CD4-positive, alpha-beta T cell (primary cell): ENCODE measurements around the gene TMED3. TPM values are rescaled to one million over a fixed set of nuclear protein-coding genes. Genes with fewer than 3 reads are reported as not detected.

Source experiments
- ATAC-seq: fragments of 200-7000 bp; cut with Tn5 transposase; one replicate; pipeline ENCODE4 v1.10.0; 2022; ENCODE audit warnings: mild to moderate bottlenecking; ENCODE audit not compliant: poor library complexity
- CTCF ChIA-PET: fragments of 350-600 bp; sonication (Branson Sonifier 250); formaldehyde crosslinking; loops from one replicate; lab custom pipeline; 2021; ENCODE audit warnings: antibody characterized with exemption, inconsistent platforms; lab: Charles Lee
- POLR2A ChIA-PET: fragments of 350-600 bp; sonication (Branson Sonifier 250); formaldehyde crosslinking; loops from one replicate; lab custom pipeline; 2021; ENCODE audit warnings: antibody characterized with exemption, inconsistent platforms; lab: Charles Lee
- DNase-seq, 14 experiments: peaks; one replicate each; pipeline ENCODE4 v3.0.0-alpha.2; 2013 to 2020; ENCODE audit warnings: mixed read lengths in 2 of 14
- H3K27ac ChIP-seq, 2 donors: one replicate each; pipeline versions ENCODE4 v1.5.1 to v1.7.0; 2013; ENCODE audit warnings: low read length in 2 of 2, low read depth in 1 of 2, mild to moderate bottlenecking in 1 of 2
- H3K27me3 ChIP-seq, 2 experiments: 1 replicate in 1 of 2; 2 replicates in 1 of 2; pipeline versions ENCODE4 v1.6.1 to v1.7.0; 2013; ENCODE audit warnings: low read length in 2 of 2, control low read depth in 1 of 2, mild to moderate bottlenecking in 1 of 2, moderate library complexity in 1 of 2; ENCODE audit not compliant: insufficient read depth in 2 of 2, control insufficient read depth in 1 of 2
- H3K36me3 ChIP-seq: one replicate; pipeline ENCODE4 v1.6.1; 2013; ENCODE audit warnings: low read length, control low read depth; ENCODE audit not compliant: insufficient read depth
- H3K4me1 ChIP-seq: one replicate; pipeline ENCODE4 v1.6.1; 2013; ENCODE audit warnings: low read length, control low read depth; ENCODE audit not compliant: insufficient read depth
- H3K4me3 ChIP-seq: one replicate; pipeline ENCODE4 v1.5.1; 2013; ENCODE audit warnings: mild to moderate bottlenecking, low read length, moderate library complexity
- H3K9me3 ChIP-seq, 2 experiments: 1 replicate in 1 of 2; 2 replicates in 1 of 2; pipeline versions ENCODE4 v1.6.1 to v1.7.0; 2013; ENCODE audit warnings: low read length in 2 of 2, mild to moderate bottlenecking in 2 of 2, control low read depth in 1 of 2, moderate library complexity in 1 of 2; ENCODE audit not compliant: control insufficient read depth in 1 of 2, insufficient read depth in 1 of 2
- H3K27ac Mint-ChIP-seq: one replicate; pipeline ENCODE4 v1.8.0; 2020; ENCODE audit warnings: mixed read lengths
- H3K27me3 Mint-ChIP-seq: one replicate; pipeline ENCODE4 v1.8.0; 2021; ENCODE audit warnings: mixed read lengths
- H3K36me3 Mint-ChIP-seq: one replicate; pipeline ENCODE4 v1.8.0; 2021; ENCODE audit warnings: low read depth, mixed read lengths
- H3K4me1 Mint-ChIP-seq: one replicate; pipeline ENCODE4 v1.8.0; 2021; ENCODE audit warnings: low read depth, mixed read lengths
- H3K4me3 Mint-ChIP-seq: one replicate; pipeline ENCODE4 v1.8.0; 2020; ENCODE audit warnings: mild to moderate bottlenecking, mixed read lengths
- H3K9me3 Mint-ChIP-seq: one replicate; pipeline ENCODE4 v1.8.0; 2020; ENCODE audit warnings: mixed read lengths
- CTCF ChIP-seq: fragments of 200-600 bp; IDR thresholded peaks from one replicate; pipeline ENCODE4 v1.8.0; 2022; ENCODE audit warnings: antibody characterized with exemption, mild to moderate bottlenecking
- intact Hi-C, 2 experiments: fragments of 100-400 bp; cut with DNase I in 1 of 2; cut with micrococcal nuclease in 1 of 2; formaldehyde crosslinking; loops; one replicate each; pipeline versions ENCODE4 v1.15.1 to v1.9.0; 2023 to 2025; cut with DNase I, micrococcal nuclease
- total RNA-seq, 174 experiments: library from RNA in 2 of 174; stranded (reverse) in 2 of 174; gene quantifications; one replicate each; pipeline ENCODE4 v1.2.3 and lab custom pipeline; 2021 to 2026

Gene TMED3
- total RNA-seq, 2 experiments from 2014 or later, result 12.2 to 12.7 TPM

- Histone ChIP-seq H3K4me1 (no peaks in the 10 kb centered on the region), H3K36me3 (no peaks in the 10 kb centered on the region), H3K27ac (no peak overlapping the region), H3K27me3 (no peaks in the 10 kb centered on the region), H3K9me3 (no peaks in the 10 kb centered on the region), H3K4me3 (no peak overlapping the region)
- DNase-seq, result no peak
- Mint-ChIP-seq H3K27me3 (no peaks in the 10 kb centered on the region), H3K36me3 (no peaks in the 10 kb centered on the region), H3K27ac (no peak overlapping the region), H3K9me3 (no peaks in the 10 kb centered on the region), H3K4me1 (no peaks in the 10 kb centered on the region), H3K4me3 (no peak overlapping the region)
- ATAC-seq, result no peak
- ChIA-PET POLR2A (no interaction called here), CTCF (no interaction called here)
- intact Hi-C loops, result no loop called here
- no peak for TF ChIP-seq CTCF
Measured at GRCh38 chr15:79370716-79371115, 59.8 kb downstream of the TMED3 start.

- Histone ChIP-seq H3K4me1 (no peaks in the 10 kb centered on the region), H3K4me3 (no peak overlapping the region), H3K9me3 (no peaks in the 10 kb centered on the region), H3K27me3 (no peaks in the 10 kb centered on the region), H3K27ac (no peak overlapping the region), H3K36me3 (no peaks in the 10 kb centered on the region)
- TF ChIP-seq CTCF, result no peak
- Mint-ChIP-seq H3K4me3 (no peak overlapping the region), H3K4me1 (no peaks in the 10 kb centered on the region), H3K9me3 (no peaks in the 10 kb centered on the region), H3K36me3 (no peaks in the 10 kb centered on the region), H3K27me3 (no peaks in the 10 kb centered on the region), H3K27ac (no peak overlapping the region)
- POLR2A ChIA-PET, result no interaction called here
- ATAC-seq (no peak), DNase-seq (no peak)
- CTCF ChIA-PET, result no interaction called here
- intact Hi-C loops, result no loop called here
Measured at GRCh38 chr15:79371591-79371990, 60.7 kb downstream of the TMED3 start.

DNA sequence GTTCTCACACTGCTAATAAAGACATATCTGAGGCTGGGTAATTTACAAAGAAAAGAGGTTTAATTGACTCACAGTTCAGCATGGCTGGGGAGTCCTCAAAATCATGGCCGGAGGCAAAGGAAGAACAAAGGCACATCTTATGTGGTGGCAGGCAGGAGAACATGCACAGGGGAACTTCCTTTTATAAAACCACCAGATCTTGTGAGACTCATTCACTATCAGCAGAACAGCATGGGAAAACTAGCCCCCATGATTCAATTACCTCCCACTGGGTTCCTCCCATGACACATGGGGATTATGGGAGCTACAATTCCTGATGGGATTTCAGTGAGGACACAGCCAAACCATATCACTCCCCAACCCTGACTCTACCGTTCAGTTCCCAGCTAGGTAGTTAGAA lies 61.5 kb downstream of the TMED3 start:
- DNase-seq (no peak), ATAC-seq (no peak)
- H3K27me3 ChIP-seq, result no peaks in the 10 kb centered on the region
- Mint-ChIP-seq H3K36me3 (no peaks in the 10 kb centered on the region), H3K4me1 (no peaks in the 10 kb centered on the region), H3K9me3 (no peaks in the 10 kb centered on the region), H3K27ac (no peak overlapping the region), H3K27me3 (no peaks in the 10 kb centered on the region), H3K4me3 (no peak overlapping the region)
- no peaks in the 10 kb centered on the region for H3K4me1 ChIP-seq
- no peaks in the 10 kb centered on the region for H3K36me3 ChIP-seq
- intact Hi-C loops, result no loop called here
- no peak for TF ChIP-seq CTCF
- no peaks in the 10 kb centered on the region for H3K9me3 ChIP-seq
- CTCF ChIA-PET, result no interaction called here
- POLR2A ChIA-PET, result no interaction called here
- no peak overlapping the region for H3K4me3 ChIP-seq
- H3K27ac ChIP-seq, result no peak overlapping the region

Other genes starting within 250 kb of the TMED3 start
- gene RASGRF1, start 220.3 kb upstream of the TMED3 start, total RNA-seq, result not detected
- not detected for gene ANKRD34C, start 28.4 kb upstream of the TMED3 start, total RNA-seq
- under 1 TPM; 0.11 to 0.14 TPM for gene MINAR1, start 121.2 kb downstream of the TMED3 start, total RNA-seq